ENCODE data around the gene ATF6B.

DNA sequence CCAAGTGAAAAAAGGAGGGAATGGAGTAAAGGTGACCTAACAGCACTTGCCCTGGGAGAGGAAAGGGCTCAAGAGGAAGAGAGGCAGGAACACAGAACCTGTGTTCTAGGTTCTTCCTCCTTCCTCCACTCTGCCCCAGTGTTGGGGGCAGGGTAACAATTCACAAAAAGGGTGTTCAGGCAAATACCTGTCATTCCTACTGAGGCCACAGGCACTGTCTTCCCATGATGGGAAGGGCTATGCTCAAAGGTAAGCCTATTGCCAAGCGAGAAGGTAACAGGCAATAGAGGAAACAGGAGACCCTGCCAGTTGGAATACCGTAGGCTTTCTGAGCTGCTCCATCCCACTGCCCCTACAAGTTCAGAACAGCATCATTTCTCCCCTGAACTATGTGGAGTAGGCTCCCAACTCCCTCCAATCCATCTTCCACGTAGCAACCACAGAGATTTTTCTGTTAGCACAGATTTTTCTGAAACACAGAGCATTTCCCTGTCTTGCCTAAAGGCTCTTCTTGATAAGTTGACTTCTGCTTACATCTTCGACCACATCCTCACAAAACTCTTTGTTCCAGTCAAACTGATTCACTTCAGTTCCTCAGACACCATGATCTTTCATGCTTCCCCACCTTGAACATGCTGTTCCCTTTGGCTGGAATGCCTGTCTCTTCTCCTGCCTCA is 45.1 kb upstream of the ATF6B start:
- TF ChIP-seq, protein P1, sequence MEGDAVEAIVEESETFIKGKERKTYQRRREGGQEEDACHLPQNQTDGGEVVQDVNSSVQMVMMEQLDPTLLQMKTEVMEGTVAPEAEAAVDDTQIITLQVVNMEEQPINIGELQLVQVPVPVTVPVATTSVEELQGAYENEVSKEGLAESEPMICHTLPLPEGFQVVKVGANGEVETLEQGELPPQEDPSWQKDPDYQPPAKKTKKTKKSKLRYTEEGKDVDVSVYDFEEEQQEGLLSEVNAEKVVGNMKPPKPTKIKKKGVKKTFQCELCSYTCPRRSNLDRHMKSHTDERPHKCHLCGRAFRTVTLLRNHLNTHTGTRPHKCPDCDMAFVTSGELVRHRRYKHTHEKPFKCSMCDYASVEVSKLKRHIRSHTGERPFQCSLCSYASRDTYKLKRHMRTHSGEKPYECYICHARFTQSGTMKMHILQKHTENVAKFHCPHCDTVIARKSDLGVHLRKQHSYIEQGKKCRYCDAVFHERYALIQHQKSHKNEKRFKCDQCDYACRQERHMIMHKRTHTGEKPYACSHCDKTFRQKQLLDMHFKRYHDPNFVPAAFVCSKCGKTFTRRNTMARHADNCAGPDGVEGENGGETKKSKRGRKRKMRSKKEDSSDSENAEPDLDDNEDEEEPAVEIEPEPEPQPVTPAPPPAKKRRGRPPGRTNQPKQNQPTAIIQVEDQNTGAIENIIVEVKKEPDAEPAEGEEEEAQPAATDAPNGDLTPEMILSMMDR (conservative IDR thresholded peaks at IDR 0.05) = no peak
- no peak for TF ChIP-seq EZH2 (IDR thresholded peaks at IDR 0.05; ENCODE audit: low read depth)

Measured in PC-9 (cell line).